Left renal cortex interstitium (tissue), 4 donors: ENCODE data around the gene ACTL8. TPM values are rescaled to one million over a fixed set of nuclear protein-coding genes. Genes with fewer than 3 reads are reported as not detected.

Experiments used
- DNase-seq, 4 donors: peaks; one replicate each; pipeline ENCODE4 v3.0.0-alpha.2; 2013; ENCODE audit warnings: low read depth in 4 of 4, low spot score in 2 of 4, missing footprints in 1 of 4
- polyA plus RNA-seq, 4 donors: library from polyadenylated mRNA; unstranded; fragments of 120-200 nt; gene quantifications; one replicate each; pipeline ENCODE4 v1.2.1, GENCODE V29; 2013; ENCODE audit not compliant: insufficient read length in 4 of 4

The ACTL8 gene, protein sequence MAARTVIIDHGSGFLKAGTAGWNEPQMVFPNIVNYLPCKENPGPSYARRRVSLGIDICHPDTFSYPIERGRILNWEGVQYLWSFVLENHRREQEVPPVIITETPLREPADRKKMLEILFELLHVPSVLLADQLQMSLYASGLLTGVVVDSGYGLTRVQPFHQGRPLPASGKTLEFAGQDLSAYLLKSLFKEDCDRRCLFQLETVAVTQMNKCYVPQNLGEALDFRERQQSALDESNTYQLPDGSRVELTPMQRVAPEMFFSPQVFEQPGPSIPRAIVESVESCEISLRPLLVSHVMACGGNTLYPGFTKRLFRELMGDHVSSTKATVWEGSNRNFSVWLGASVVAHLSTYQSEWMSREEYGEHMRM
- polyA plus RNA-seq: not detected

DNA sequence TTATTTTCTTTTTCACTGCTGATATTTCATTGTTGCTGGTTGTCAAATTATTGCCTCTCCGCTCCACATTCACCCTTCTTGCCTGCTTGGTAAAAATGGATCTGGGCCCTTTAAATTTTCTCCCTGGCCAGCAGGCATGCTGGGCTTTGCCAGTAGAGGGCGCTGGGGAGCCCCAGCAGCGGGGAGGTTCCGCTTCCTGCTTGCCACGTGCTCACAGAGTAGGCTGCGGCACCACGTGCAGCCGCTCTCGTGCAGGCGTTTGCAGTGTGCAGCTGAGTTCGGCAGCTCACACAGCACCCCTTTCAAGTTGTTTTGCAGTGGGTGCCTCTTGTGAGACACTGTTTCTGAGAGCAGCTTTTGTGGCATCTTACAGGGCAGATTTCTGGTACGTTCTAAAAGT, at the start of gene ACTL8:
TSS of gene ACTL8 (plus strand) at position 214 of the 400 bp plus-strand sequence. CDS start 67,676 bp downstream, outside the sequence.
- DNase-seq: no peak

DNA sequence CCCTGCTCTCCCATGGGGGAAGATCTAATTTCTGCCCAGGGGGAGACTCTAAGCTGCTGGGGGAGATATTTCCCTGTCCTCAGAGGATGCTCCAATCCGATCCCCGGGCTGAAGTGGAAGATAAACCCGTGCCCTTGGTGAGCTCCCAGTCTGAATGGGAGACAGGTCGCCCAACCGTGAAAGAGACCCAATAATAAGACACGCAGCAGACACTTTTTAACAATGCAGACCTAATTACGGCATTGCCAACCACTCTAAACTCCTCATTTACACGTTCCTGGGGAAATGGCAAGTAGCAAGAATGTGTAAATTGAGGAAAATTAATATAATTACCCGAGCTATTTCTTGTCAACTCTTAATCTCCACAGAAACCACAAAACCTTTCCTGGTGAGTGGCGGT, 48.7 kb upstream of the ACTL8 start:
- no peak for DNase-seq

DNA sequence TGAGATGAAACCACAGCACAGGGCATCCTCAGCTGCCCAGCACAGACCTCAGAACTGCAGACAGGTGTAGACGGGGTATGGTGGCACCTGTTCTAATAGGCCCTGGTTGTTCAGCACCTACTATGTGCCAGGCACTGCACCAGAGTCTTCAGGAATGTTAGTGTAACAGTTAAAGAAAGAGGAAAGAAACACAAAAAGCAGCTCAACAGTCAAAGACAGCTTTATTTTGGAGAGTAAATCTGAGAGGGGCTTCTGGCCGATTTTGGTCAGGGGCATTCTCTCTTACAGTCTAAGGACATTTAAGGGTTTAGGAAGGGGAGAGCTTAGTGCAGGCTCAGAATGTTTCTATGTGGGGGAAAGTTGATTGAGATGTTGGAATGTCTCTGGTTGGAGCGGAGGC, 45.2 kb upstream of the ACTL8 start:
- DNase-seq: no peak

DNA sequence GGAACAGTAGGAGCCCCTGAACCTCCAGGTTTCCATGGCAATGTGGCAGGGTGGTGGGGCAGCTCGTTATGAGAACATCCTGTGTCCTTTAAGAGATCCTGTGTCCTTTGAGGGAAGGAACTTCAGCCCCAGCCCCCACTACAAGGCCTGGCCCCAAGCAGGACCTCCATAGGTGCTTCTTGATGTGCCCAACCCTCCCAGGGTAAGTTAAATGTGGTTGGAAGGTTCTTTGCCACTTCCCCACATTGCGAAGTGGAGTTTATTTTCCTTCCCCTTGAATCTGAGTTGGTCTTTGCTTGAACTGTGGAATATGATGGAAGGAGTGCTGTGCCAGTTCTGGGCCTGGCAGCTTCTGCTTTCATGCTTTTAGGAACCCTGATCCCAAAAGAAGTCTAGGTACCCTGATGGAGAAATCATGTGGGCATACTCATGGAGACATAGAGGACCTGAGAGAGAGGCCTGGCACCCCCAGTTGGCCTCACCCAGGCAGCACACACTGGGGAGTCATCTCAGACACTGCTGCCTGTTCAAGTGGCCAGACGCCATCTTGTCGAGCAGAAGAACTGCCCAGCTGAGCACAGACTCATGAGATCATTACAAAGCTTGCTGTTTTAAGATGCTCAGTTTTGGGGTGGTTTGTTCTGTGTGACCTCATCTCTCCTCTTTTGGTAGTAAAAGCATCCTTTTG, 44.1 kb upstream of the ACTL8 start:
- DNase-seq: no peak

DNA sequence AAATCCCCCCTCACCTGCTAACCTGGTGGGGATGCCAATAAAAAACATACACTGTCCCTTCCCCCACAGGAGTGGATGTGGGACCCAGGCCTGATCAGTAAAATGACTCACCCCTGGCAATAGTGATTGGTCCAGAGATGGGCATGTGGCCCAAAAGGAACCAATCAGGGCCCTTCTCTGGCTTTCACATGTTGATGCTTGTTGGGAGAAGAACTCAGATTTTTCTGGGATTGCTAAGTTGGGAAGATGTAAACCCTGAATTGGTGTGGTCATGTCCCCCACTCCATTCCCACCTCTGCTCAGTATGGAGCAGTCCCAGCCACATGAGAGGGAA, 43.6 kb upstream of the ACTL8 start:
- DNase-seq: no peak

DNA sequence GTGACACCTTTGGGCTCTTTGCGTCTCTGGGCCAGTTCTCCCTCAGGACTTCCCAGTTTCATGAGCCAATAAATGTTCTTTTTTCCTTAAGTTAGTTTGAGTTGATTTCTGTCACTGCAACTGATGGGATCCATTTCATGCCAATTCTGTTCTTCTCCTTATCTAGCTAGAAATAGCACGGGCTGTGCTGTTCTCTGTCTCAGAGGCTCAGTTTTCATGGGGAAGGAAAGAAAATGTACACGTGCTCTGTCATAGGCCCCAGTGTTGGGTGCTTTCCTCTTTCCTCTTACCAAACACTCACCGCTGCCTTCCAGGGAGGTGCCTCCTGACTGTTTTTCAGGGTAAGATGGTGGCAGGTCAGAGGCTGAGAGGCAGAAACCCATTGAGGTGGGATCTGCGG, 43.2 kb upstream of the ACTL8 start:
- DNase-seq: no peak

DNA sequence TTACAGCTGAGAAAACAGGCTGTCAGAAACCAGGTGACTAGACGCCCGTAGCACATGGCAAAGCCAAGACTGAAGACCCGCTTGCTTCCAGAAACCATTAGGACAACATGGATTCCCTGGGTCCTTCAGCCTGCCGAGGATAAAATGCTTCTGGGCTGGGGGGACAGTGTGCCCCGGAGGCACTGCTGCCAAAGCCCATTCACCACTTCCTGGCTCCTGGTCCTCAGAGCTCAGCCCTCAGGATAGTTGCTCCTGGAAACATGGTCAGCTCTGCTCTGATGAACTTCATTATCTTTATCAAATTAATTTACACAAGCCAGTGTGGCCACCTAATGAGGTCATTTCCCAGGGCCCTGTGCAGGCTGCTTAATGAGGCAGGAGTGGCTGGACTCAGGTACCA, 41.1 kb upstream of the ACTL8 start:
- no peak for DNase-seq

DNA sequence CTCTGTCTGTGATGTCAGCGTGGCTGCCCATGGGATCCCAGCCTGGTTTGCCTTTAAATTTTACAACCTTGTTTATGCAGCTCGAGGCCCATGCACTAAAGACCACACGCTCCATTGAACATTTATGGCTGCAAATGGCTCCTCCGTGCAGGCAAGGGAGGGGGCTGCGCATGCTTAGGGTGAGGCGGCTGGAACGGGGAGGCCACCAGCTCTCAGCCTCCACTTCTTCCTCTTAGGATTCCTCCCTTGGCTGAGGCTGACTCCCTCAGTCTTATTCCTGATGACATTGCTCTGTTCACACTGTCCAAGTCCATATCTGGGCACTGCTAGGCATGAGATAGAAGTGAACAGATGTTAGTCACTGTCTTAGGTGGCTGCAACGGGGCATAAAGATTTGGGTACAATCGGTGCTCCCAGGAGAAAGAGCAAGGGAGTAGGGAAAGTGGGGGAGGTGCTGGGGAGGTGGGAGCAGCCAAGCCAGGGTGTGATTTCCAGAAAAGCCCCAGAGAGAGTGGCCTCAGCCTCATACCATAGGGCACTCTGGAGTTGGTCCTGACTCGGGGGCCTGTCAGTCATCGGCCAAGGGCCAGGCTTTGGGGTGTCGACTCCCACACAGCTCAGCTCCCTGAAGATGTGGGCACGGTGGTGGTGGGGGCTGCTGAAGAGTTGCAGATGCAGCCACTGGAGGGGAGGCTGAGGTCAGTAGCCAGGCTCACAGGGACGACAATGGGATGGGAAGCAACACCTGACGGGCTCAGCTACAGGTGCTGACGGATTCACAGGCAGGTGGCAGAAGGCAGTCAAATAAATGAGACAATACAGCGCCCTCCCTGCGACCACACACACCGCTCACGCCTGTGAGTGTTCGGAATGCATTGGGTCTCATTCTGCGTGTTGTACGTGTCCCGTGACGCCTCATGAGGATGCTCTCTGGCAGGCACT, 37.3 kb upstream of the ACTL8 start:
- peak in 3 of 4 donors; percentile 53 to 77 (median 69) for DNase-seq

DNA sequence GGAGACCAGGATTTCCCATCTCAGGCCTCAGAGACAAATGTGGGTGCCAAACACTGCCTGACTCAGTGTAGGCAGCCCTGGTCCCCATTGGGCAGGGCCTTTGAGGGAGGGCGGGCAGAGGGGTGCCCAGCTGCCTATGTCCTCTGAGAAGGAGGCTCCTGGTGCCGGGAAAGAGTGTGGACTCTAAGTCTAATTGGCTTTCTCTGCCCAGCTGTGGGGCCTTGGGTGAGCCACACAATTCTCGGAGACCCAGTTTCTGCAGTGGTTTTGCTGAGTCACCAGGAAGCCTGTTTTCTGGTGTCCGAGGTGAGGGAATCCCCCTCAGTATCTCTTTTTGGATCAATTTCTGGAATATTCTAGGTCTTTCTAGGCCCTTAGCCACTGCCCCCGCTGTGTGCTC, 35.3 kb upstream of the ACTL8 start:
- no peak for DNase-seq

DNA sequence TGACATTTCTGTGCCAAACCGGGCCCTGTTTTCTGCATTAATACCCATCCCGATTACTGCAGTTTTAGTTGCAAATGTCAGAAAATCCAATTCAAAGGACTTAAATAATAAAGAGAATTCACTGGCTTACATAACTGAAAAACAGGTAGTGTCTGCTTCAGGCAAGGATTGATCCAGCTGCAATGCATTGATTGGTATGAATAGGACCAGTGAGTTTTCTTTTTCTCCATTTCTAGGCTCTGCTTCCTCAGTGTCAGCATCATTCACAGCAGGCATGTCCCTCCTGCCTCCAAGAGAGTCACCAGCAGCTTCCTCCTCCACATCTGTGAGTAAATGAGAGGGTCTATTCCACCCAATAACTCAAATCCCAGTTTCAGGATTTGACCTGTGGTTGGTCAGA, 33.7 kb upstream of the ACTL8 start:
- no peak for DNase-seq

DNA sequence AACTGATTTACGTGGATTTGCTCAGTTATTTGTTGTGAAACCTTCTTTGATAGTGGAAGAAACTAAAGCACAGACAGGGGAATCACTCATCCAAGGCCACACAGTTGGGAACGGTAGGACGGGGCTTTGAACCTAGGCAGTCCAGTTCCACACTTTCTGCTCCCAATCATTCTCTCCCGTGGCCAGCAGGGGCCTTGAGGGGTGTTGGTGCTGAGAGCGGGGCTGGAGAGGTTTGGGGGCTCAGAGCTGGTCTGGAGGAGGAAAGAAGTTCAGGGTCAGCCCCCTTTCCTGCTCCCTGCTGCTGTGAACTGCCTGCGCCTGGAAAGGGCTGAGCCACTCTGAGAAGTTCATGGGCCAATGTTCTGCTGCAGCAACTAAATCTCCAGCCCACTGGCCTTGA, 31.4 kb upstream of the ACTL8 start:
- DNase-seq: no peak

DNA sequence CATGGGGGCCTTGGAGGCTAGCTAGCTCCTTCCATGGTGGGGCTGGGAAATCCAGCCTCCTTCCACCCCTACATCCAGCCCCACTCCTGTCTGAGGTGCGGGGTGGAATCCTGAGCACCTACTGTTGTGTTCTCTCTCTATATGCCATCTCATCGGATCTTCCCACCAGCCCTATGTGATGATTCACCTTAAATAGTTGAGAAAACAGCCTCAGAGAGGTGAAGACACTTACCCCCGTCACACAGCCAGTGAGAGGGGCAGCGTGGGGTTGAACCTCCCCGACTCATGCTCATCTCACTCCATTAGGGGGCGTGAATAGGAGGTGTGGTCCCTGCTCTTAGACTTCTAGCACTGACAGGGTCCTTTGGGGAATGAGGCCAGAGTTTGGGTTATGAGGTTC, 31.0 kb upstream of the ACTL8 start:
- DNase-seq: no peak

DNA sequence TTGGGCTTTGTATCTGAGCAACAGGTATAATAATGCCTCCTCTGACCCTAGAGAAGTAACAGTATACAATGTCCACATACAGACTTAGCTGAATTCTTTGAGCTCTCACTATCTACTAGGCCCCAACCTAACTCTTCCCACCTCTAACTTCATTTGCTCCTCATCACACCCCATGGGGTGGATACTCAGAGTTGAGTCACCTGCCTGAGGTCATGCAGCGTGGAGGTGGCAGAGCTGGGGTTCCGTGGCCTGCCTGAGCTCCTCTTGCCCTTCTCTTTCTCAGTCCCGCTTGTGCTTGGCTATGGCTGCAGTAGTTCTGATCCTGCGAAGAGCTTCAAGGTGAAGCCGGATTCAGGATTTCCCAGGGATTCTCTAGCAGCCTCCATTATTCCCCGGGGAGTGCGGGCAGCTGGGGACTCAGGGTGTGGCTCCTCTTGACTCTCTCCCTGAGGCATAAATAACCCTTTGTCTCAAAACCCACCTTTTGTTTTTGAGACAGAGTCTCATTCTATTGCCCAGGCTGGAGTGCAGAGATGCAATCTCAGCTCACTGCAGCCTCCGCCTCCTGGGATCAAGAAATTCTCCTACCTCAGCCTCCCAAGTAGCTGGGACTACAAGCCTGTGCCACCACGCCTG, 29.9 kb upstream of the ACTL8 start:
- no peak for DNase-seq

DNA sequence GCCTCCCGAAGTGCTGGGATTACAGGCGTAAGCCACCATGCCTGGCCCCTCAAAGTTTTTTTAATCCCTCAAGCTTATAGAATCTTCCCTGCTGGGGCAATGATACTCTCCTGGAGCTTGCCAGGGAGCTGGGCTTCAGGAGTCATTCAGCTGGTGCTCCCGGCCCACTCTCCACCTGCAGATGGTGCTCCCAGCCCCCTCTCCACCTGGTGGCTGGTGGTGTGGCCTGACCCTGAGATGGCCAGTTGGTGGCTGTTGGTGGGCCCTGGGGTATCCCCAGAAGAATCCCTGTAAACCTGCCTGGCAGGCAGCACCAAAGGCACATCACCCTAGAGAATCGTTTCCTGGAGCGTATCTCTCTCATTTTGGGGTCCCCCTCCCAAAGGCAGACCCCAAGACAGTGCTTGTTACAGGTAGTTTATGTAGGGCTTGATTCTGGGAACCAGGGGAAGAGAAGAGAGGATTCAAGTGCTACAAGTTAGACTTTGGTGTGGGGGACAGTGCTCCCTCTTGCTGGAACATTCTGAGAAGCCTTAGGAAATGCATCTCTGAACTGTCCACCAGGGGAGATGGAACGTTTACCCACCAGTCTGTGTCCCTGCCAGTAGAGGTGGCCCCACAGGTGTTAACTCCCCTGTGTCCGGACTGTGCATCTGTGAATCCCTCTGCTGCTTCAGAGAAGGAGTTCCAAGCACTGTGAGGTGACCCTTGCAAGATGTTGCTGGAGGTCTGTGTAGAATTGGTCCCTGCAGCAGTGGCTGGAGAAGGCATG, 29.1 kb upstream of the ACTL8 start:
- DNase-seq: no peak

DNA sequence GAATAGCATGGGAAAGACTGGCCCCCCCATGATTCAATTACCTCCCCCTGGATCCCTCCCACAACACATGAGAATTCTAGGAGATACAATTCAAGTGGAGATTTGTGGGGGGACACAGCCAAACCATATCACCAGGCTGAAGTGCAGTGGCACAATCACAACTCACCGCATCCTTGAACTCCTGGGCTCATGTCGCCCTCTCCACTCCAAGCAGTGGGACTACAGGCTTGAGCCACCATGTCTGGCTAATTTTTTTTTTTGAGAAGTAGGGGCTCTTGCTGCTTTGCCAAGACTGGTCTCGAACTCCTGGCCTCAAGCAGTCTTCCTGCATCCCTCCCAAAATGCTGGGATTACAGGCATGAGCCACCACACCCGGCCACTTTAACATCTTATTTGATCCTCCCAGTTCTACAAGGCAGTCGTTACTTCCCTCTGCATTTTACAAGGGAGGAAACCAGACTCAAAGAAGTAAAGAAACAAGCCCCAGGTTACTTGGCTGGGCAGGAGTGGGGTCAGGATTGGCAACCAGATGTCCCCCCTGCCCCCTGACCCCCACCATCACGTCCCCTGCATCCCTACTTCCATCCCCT, 26.9 kb upstream of the ACTL8 start:
- no peak for DNase-seq

DNA sequence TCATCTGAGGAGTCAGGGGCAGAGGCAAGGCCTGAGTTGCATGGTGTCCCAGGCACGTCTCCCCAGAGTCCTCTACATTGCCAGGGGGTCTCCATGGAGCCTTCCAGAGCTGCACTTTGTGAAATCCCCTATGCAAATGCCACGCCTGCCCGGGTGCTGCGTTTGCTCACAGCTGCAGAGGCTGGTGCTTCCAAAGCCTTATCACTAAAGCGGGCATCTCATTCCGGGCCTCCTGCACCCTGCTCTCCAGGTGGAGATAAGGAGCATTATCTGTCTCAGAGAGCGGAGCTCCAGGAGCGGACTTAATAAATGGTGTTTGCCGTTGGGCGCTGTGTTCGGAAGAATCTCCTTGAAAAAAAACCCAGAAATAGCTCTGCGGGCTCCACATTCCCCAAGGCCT, 25.9 kb upstream of the ACTL8 start:
- no peak for DNase-seq

DNA sequence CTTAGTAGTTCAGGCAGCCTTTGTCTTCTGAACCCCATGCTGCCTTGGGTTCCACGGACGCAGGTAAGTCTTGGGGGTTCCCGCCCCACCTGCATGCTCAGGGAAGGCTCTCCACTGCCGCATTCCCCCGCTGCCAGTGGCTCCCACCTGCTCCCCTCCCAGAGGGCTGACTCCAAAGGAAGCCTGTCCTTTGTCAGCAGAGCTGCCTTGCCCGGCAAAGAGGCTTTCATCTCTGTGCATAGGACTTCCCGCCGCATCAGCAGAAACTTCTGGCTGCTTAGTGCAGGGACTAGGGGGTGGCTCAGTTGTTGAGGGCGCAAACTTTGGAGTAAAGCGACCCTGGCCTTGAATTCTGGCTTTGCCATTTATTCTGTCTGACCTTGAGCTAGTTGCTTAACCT, 25.2 kb upstream of the ACTL8 start:
- DNase-seq: no peak

DNA sequence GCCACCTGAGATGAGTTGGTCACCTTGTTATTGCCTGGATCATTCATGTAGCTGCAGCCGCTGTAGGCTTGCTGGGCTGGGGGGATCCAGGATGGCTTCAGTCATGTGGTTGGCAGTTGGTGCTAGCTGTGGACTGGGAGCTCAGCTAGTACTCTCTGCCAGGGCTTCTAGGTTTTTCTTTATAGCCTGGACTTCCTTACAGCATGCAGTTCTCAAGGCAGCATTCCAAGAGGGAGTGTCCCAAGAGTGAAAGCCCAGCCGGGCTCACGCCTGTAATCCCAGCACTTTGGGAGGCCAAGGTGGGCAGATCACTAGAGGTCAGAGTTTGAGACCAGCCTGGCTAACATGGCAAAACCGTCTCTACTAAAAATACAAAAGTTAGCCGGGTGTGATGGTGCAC, 23.7 kb upstream of the ACTL8 start:
- DNase-seq: no peak

DNA sequence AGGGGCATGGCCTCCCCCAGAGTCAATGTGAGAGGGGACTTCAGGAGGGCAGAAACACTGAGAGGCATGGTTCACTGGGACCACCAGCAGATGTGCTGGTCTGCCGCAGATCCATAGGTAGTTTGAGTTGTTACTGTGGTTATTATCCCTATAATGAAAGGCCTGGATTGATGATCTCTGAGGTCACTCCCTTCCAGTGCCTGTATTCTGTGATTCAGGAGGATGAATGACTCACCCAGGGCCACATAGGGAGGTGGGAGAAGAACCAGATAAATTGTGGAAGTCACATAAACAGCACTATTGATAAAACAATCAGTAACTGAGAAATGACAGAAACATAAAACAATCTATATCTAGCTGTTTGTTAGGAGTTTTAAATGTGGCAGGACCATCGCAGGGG, 22.7 kb upstream of the ACTL8 start:
- DNase-seq: no peak

DNA sequence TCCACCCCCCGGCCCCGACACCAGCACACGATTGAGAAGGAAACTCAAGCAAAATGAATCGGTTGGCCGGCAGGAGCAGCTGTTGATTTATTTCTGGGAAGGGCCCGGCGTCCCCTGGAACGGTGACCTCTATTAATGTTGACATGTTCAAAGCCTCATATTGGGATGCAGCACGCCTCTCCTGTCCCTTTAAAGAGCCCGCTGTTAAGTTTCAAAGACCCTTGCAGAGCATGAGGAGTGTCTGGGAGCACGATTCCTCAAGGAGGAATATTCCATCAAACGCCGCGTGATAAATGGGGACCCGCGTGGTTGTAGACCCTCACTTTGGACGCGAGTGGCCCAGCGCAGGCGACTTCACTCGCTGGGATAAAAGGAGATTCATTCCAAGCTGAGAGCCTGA, 21.5 kb upstream of the ACTL8 start:
- no peak for DNase-seq
